ENCODE results near the gene XPO6. TPM values are rescaled to one million over a fixed set of nuclear protein-coding genes. Genes with fewer than 3 reads are reported as not detected.

XPO6 gene
- total RNA-seq, 1 experiment from 2014 or later, result 124 TPM

DNA sequence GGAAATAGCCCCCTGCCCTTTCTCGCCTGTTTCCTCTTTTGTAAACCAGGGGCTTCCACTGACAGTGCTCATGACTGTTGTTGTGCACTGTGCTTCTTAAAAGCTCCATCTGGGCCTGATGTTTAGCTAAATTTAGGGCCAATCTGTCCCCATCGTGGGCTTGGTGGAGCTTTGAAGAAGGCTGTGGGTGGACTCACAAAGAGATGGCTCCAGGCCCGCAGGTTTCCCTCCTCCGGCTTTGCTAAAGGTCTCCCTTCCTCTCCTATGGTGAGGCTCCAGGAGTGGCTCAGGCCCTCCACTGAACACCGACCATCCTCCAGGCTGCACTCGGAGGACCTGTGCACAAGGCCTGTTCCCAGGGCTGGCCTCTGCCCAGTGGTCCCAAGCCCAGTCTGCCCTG lies 30.2 kb upstream of the XPO6 start:
- no peak overlapping the region for H3K9ac ChIP-seq (ENCODE audit: extremely low read depth, insufficient read length, low read length)
- H2AK5ac ChIP-seq (ENCODE audit: insufficient read length, low read length), result no peak overlapping the region
- H3K56ac ChIP-seq (ENCODE audit: insufficient read length, low read depth, low read length), result no peak overlapping the region
- no peak overlapping the region for H4K5ac ChIP-seq (ENCODE audit: insufficient read length, low read depth, low read length)
- H3K14ac ChIP-seq (ENCODE audit: insufficient read depth, low read length), result no peak overlapping the region
- H3K27ac ChIP-seq (ENCODE audit: insufficient read length, low read depth, low read length), result no peak overlapping the region
- no peak for TF ChIP-seq CTCF (conservative IDR thresholded peaks at IDR 0.05)
- no peaks in the 10 kb centered on the region for H3K4me1 ChIP-seq (ENCODE audit: insufficient read depth, low read length)
- H3K18ac ChIP-seq (ENCODE audit: insufficient read length, low read depth, low read length), result no peak overlapping the region
- H3K4me1 Mint-ChIP-seq, result no peaks in the 10 kb centered on the region
- no CpG with 5 or more reads among the region's 6 CpGs for WGBS (ENCODE audit: extremely low coverage, insufficient read length, low lambda C conversion rate)
- no peaks in the 10 kb centered on the region for H3K9me3 ChIP-seq (ENCODE audit: control insufficient read depth, low read depth, low read length)
- no peak overlapping the region for H3K23ac ChIP-seq (ENCODE audit: insufficient read length, low read depth, low read length)
- no peak overlapping the region for H3T11ph ChIP-seq (ENCODE audit: low read length)
- no peaks in the 10 kb centered on the region for H4K20me1 ChIP-seq (ENCODE audit: control insufficient read depth, insufficient read depth, insufficient read length)
- H3K27me3 ChIP-seq (ENCODE audit: insufficient read depth, low read length), result no peaks in the 10 kb centered on the region
- no peak overlapping the region for H2AFZ ChIP-seq (ENCODE audit: low read length)
- no peak overlapping the region for H3K27ac Mint-ChIP-seq
- H2BK12ac ChIP-seq (ENCODE audit: insufficient read length, low read depth, low read length), result no peak overlapping the region
- H3K36me3 Mint-ChIP-seq (ENCODE audit: insufficient read depth in 1 of 3, low read depth in 3 of 3), result peaks cover 0 to 3% (median 0%) of the 10 kb centered on the region in 3 experiments; a peak in 2 of 7 replicates
- H2BK20ac ChIP-seq (ENCODE audit: low read depth, low read length, poor library complexity, severe bottlenecking), result no peak overlapping the region
- no peak overlapping the region for H3K4me2 ChIP-seq (ENCODE audit: insufficient read depth, insufficient read length, low read length)
- no peak overlapping the region for H4K91ac ChIP-seq (ENCODE audit: insufficient read length, low read depth, low read length)
- H2BK15ac ChIP-seq (ENCODE audit: low read depth, low read length), result no peak overlapping the region
- no peak overlapping the region for H2BK5ac ChIP-seq (ENCODE audit: insufficient read length, low read length)
- H3K4me3 Mint-ChIP-seq, result no peak overlapping the region
- peaks cover 11% of the 10 kb centered on the region for H3K27me3 Mint-ChIP-seq (ENCODE audit: low read depth)
- no peaks in the 10 kb centered on the region for H3K23me2 ChIP-seq (ENCODE audit: insufficient read length, low read depth, low read length, poor library complexity, severe bottlenecking)
- no peak for DNase-seq
- peaks cover 0 to 10% of the 10 kb centered on the region in 2 experiments; a peak in 3 of 5 replicates for H3K9me3 Mint-ChIP-seq
- H4K8ac ChIP-seq (replicated peaks; ENCODE audit: insufficient read length, low read depth, low read length), result no peak overlapping the region
- no peaks in the 10 kb centered on the region for H3K79me1 ChIP-seq (ENCODE audit: insufficient read depth, low read depth, low read length, poor library complexity, severe bottlenecking)
- no peak overlapping the region for H2BK120ac ChIP-seq (ENCODE audit: low read depth, low read length, poor library complexity, severe bottlenecking)
- no peaks in the 10 kb centered on the region for H3K79me2 ChIP-seq (ENCODE audit: insufficient read depth, low read length)
- H3K4ac ChIP-seq (ENCODE audit: low read depth, low read length), result no peak overlapping the region

All from H9 (cell line).